PC-9 (cell line): Measurements from ENCODE around the gene TRIM42. TPM values are rescaled to one million over a fixed set of nuclear protein-coding genes. Genes with fewer than 3 reads are reported as not detected.

Experiments used
- BruUV-seq: library from RNA; stranded (reverse); fragments of 400-500 nt; replicated peaks from 2 replicates; lab custom pipeline; 2021; lab: Mats Ljungman, UMichigan
- CTCF ChIA-PET: fragments of 300-600 bp; sonication (Branson Sonifier 250); formaldehyde crosslinking; loops from one replicate; lab custom pipeline; 2022; ENCODE audit warnings: antibody characterized with exemption; lab: Charles Lee
- POLR2A ChIA-PET: fragments of 300-600 bp; sonication (Branson Sonifier 250); formaldehyde crosslinking; loops from one replicate; lab custom pipeline; 2022; ENCODE audit warnings: antibody characterized with exemption; ENCODE audit not compliant: unreplicated experiment; lab: Charles Lee
- DNase-seq, 2 experiments: peaks; one replicate each; pipeline versions ENCODE4 v3.0.0 to v3.0.0-alpha.2; 2015 to 2022; ENCODE audit warnings: mixed read lengths in 1 of 2
- H2AFZ ChIP-seq: fragments of 200-600 bp; sonication (generic); 2 replicates; pipeline ENCODE4 v1.8.1; 2017; ENCODE audit warnings: antibody characterized with exemption
- H3F3A ChIP-seq: fragments of 200-600 bp; sonication (generic); 2 replicates; pipeline ENCODE4 v1.8.1; 2017; ENCODE audit warnings: antibody characterized with exemption, mild to moderate bottlenecking, low read depth; ENCODE audit not compliant: insufficient read depth
- H3K27ac ChIP-seq: fragments of 200-600 bp; sonication (generic); 2 replicates; pipeline ENCODE4 v1.6.1; 2016; ENCODE audit warnings: mixed run types
- H3K27me3 ChIP-seq: fragments of 200-600 bp; sonication (generic); 2 replicates; pipeline ENCODE4 v1.6.1; 2016; ENCODE audit warnings: low read depth, mixed run types; ENCODE audit not compliant: insufficient read depth
- H3K36me3 ChIP-seq: fragments of 200-600 bp; sonication (generic); 2 replicates; pipeline ENCODE4 v1.6.1; 2016; ENCODE audit warnings: low read depth, mixed run types
- H3K4me1 ChIP-seq: fragments of 200-600 bp; sonication (generic); replicated peaks from 2 replicates; pipeline ENCODE4 v1.6.1; 2016; ENCODE audit warnings: mixed run types; ENCODE audit not compliant: insufficient read depth
- H3K4me2 ChIP-seq: fragments of 200-600 bp; sonication (generic); 2 replicates; pipeline ENCODE4 v1.6.1; 2017; ENCODE audit warnings: mixed run types
- H3K4me3 ChIP-seq: fragments of 200-600 bp; sonication (generic); 2 replicates; pipeline ENCODE4 v1.6.1; 2016; ENCODE audit warnings: mixed run types
- H3K79me2 ChIP-seq: fragments of 200-600 bp; sonication (generic); 2 replicates; pipeline ENCODE4 v1.6.1; 2017; ENCODE audit warnings: low read depth, mixed run types
- H3K9me2 ChIP-seq: fragments of 200-600 bp; sonication (generic); 2 replicates; pipeline ENCODE4 v1.8.1; 2017; ENCODE audit warnings: mild to moderate bottlenecking; ENCODE audit not compliant: insufficient read depth
- H3K9me3 ChIP-seq: fragments of 200-600 bp; sonication (generic); 2 replicates; pipeline ENCODE4 v1.8.1; 2016; ENCODE audit warnings: low read depth; ENCODE audit not compliant: insufficient read depth
- H4K20me1 ChIP-seq: fragments of 200-600 bp; sonication (generic); 2 replicates; pipeline ENCODE4 v1.8.1; 2017; ENCODE audit not compliant: insufficient read depth
- CTCF ChIP-seq: fragments of 200-600 bp; sonication (generic); conservative IDR thresholded peaks from 2 replicates; pipeline ENCODE4 v1.6.1; 2017; ENCODE audit warnings: mixed run types, antibody characterized with exemption, mild to moderate bottlenecking, moderate library complexity
- EZH2 ChIP-seq: fragments of 200-600 bp; sonication (generic); IDR thresholded peaks from 2 replicates; pipeline ENCODE4 v1.8.0; 2017; ENCODE audit warnings: antibody characterized with exemption, low read depth
- intact Hi-C: fragments of 100-400 bp; cut with micrococcal nuclease; formaldehyde crosslinking; loops from one replicate; pipeline ENCODE4 v1.10.0; 2022; ENCODE audit not compliant: unreplicated experiment
- total RNA-seq: library from RNA; stranded (reverse); gene quantifications from 2 replicates; pipeline ENCODE4 v1.2.3, GENCODE V29; 2021

TRIM42 gene
- total RNA-seq, 1 experiment from 2014 or later: not detected

GRCh38 chr3:140630366-140630765, 47.5 kb upstream of the TRIM42 start:
- no peak for TF ChIP-seq EZH2
- no peak for TF ChIP-seq CTCF
- H4K20me1 ChIP-seq: no peaks in the 10 kb centered on the region
- no peaks in the 10 kb centered on the region; the same call in 1 of the 2 replicates for H3K9me3 ChIP-seq
- ChIA-PET CTCF (interaction anchor here (0.7 kb wide), 1 partner anchor 17 kb away, joined by 3 read pairs; no protein-coding TSS in a partner anchor), POLR2A (interaction anchor here (0.6 kb wide), 1 partner anchor 130 kb away, joined by 3 read pairs; no protein-coding TSS in a partner anchor)
- H3K4me2 ChIP-seq: peak overlapping the region; percentile 29
- BruUV-seq: no TSS peak
- H3K9me2 ChIP-seq: no peaks in the 10 kb centered on the region
- peaks cover 16% of the 10 kb centered on the region for H3F3A ChIP-seq
- H3K36me3 ChIP-seq: no peaks in the 10 kb centered on the region
- peaks cover 30% of the 10 kb centered on the region for H3K4me1 ChIP-seq
- no peaks in the 10 kb centered on the region for H3K79me2 ChIP-seq
- peak in 1 of 2 experiments; percentile 36 for DNase-seq
- H3K4me3 ChIP-seq: no peak overlapping the region
- peak overlapping the region; percentile 72 for H3K27ac ChIP-seq
- H2AFZ ChIP-seq: no peak overlapping the region
- intact Hi-C loops: loop anchor here (1.0 to 10.0 kb wide), 3 partner anchors 60 to 1096 kb away; partner anchors contain the start of gene RBP1
- H3K27me3 ChIP-seq: no peaks in the 10 kb centered on the region

- ChIA-PET POLR2A (no interaction called here), CTCF (interaction anchor here (0.6 to 0.7 kb wide), 2 partner anchors 16 to 218 kb away, joined by 3 read pairs; no protein-coding TSS in a partner anchor)
- intact Hi-C loops: loop anchor here (1.0 to 10.0 kb wide), 3 partner anchors 60 to 1096 kb away; partner anchors contain the start of gene RBP1
Measured at GRCh38 chr3:140630866-140631265, 47.0 kb upstream of the TRIM42 start.

GRCh38 chr3:140635276-140635675, 42.6 kb upstream of the TRIM42 start:
- no peak overlapping the region for H3K4me3 ChIP-seq

More at GRCh38 chr3:140630866-140631265, 47.0 kb upstream of the TRIM42 start:
- Histone ChIP-seq H3K9me3 (no peaks in the 10 kb centered on the region; the same call in 1 of the 2 replicates), H3K4me3 (no peak overlapping the region), H2AFZ (no peak overlapping the region), H3K27me3 (no peaks in the 10 kb centered on the region), H3K4me1 (peaks cover 30% of the 10 kb centered on the region), H3K79me2 (no peaks in the 10 kb centered on the region), H4K20me1 (no peaks in the 10 kb centered on the region), H3F3A (peaks cover 16% of the 10 kb centered on the region), H3K4me2 (no peak overlapping the region), H3K9me2 (no peaks in the 10 kb centered on the region), H3K36me3 (no peaks in the 10 kb centered on the region), H3K27ac (peak overlapping the region; percentile 72; the same call in 1 of the 2 replicates)
- TF ChIP-seq CTCF: no peak
- TF ChIP-seq EZH2: no peak
- DNase-seq: no peak
- no TSS peak for BruUV-seq

More at GRCh38 chr3:140635276-140635675, 42.6 kb upstream of the TRIM42 start:
- Histone ChIP-seq H2AFZ (no peak overlapping the region), H3K4me1 (peaks cover 26% of the 10 kb centered on the region), H3K4me2 (no peak overlapping the region), H3K36me3 (no peaks in the 10 kb centered on the region), H3K79me2 (no peaks in the 10 kb centered on the region), H3K27ac (no peak overlapping the region), H3K9me3 (no peaks in the 10 kb centered on the region; the same call in 1 of the 2 replicates), H4K20me1 (no peaks in the 10 kb centered on the region), H3K9me2 (no peaks in the 10 kb centered on the region), H3K27me3 (no peaks in the 10 kb centered on the region), H3F3A (peaks cover 11% of the 10 kb centered on the region)
- ChIA-PET POLR2A (no interaction called here), CTCF (no interaction called here)
- intact Hi-C loops: loop anchor here (10.0 kb wide), 1 partner anchor 1100 kb away; the partner anchor contains the start of gene RBP1
- DNase-seq: no peak
- TF ChIP-seq EZH2: no peak
- TF ChIP-seq CTCF: no peak
- no TSS peak for BruUV-seq
